C4-2B (cell line): ENCODE measurements around the gene ARHGEF28.

Source experiments
- ZFX ChIP-seq: fragments of 450-650 bp; IDR thresholded peaks from 2 replicates; pipeline ENCODE4 v1.6.1; 2017
- TF ChIP-seq, protein P1 (sequence below): fragments of 450-650 bp; conservative IDR thresholded peaks from 2 replicates; pipeline ENCODE4 v1.5.1; 2017; ENCODE audit warnings: mild to moderate bottlenecking

DNA sequence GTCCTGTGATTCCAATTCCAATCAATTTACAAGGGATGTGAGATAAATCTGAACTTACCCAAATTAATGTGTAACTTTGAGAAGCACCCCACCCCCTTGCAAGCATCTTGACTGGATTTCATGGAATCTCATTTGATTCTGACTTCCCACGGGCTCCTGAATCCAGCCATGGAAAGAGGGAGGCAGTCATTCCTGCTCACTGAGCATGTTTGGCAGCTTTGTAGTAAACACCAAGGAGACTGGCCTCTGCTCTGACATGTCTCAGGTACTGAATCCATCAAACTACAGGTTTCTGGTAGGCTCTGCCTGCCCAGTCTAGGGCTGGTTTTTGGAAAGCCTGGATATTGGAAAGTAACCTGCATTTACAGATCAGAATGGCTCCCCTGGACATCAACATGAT, 357.6 kb downstream of the ARHGEF28 start:
- TF ChIP-seq, protein P1, sequence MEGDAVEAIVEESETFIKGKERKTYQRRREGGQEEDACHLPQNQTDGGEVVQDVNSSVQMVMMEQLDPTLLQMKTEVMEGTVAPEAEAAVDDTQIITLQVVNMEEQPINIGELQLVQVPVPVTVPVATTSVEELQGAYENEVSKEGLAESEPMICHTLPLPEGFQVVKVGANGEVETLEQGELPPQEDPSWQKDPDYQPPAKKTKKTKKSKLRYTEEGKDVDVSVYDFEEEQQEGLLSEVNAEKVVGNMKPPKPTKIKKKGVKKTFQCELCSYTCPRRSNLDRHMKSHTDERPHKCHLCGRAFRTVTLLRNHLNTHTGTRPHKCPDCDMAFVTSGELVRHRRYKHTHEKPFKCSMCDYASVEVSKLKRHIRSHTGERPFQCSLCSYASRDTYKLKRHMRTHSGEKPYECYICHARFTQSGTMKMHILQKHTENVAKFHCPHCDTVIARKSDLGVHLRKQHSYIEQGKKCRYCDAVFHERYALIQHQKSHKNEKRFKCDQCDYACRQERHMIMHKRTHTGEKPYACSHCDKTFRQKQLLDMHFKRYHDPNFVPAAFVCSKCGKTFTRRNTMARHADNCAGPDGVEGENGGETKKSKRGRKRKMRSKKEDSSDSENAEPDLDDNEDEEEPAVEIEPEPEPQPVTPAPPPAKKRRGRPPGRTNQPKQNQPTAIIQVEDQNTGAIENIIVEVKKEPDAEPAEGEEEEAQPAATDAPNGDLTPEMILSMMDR: no peak
- no peak for TF ChIP-seq ZFX
